ENCODE results near the gene ACTR3C.

DNA sequence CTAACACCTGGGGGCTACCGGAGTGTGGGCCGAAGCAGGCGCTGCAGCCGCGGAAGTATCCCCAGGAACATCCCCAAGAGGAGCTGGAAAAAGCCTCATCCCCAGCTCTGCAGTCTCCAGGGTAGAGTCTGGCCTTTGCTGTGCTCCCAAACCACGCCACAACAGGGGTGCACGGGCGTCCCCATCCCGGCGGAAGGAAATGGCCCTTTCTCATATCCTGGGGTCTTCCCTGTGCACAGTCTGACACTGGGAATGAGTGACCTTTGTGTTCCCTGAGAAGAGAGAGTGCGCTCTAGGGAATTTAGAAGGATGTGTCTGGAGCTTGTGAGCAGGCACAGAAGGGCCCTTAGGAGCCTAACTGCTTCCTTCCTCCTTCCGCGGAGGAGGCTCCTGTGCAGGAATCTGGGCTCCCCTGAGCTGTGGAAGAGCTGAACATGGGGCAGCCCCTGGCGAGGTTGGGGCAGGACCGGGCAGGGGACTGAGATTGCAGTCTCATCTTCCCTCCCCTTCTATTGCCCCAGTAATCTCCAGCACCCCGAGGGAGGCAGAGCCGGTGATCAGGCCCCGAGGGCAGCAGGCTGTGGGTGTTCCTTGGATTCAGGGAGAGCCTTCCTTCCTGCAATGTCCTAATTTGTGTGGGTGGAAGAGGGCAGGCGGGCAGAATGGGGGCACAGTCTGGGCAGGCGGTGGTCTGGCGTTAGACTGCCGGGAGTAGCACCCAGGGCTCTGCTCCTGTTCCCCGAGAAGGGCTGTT is 46.6 kb upstream of the ACTR3C start:
- TF ChIP-seq, protein P1, sequence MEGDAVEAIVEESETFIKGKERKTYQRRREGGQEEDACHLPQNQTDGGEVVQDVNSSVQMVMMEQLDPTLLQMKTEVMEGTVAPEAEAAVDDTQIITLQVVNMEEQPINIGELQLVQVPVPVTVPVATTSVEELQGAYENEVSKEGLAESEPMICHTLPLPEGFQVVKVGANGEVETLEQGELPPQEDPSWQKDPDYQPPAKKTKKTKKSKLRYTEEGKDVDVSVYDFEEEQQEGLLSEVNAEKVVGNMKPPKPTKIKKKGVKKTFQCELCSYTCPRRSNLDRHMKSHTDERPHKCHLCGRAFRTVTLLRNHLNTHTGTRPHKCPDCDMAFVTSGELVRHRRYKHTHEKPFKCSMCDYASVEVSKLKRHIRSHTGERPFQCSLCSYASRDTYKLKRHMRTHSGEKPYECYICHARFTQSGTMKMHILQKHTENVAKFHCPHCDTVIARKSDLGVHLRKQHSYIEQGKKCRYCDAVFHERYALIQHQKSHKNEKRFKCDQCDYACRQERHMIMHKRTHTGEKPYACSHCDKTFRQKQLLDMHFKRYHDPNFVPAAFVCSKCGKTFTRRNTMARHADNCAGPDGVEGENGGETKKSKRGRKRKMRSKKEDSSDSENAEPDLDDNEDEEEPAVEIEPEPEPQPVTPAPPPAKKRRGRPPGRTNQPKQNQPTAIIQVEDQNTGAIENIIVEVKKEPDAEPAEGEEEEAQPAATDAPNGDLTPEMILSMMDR (conservative IDR thresholded peaks at IDR 0.05 in 1 of 2, IDR thresholded peaks at IDR 0.05 in 1 of 2; ENCODE audit: low read depth in 1 of 2, low read length in 2 of 2), result no peak
- no peak for TF ChIP-seq EZH2 (IDR thresholded peaks at IDR 0.05; ENCODE audit: low read length, missing control alignments)

Data from fibroblast of lung (primary cell).